Spleen (tissue), 11 donors: ENCODE results near the gene GIPC1. TPM values are rescaled to one million over a fixed set of nuclear protein-coding genes. Genes with fewer than 3 reads are reported as not detected.
A peak's percentile ranks its signal among the peaks of the same experiment; 100 is the strongest.

Experiments
- DNase-seq: peaks from one replicate; pipeline ENCODE4 v3.0.0-alpha.2; 2020
- H3K27ac ChIP-seq, 8 donors: fragments of 200-600 bp; sonication (generic) in 7 of 8; 1 replicate in 4 of 8; 2 replicates in 4 of 8; pipeline versions ENCODE4 v1.5.0 to v1.8.0; 2016 to 2021; ENCODE audit warnings: inconsistent platforms in 4 of 8, mild to moderate bottlenecking in 4 of 8, moderate library complexity in 1 of 8
- H3K27me3 ChIP-seq, 7 donors: fragments of 200-600 bp; sonication (generic) in 6 of 7; replicated peaks in 1 of 7; 1 replicate in 4 of 7; 2 replicates in 3 of 7; pipeline versions ENCODE4 v1.5.0 to v1.8.0; 2016 to 2021; ENCODE audit warnings: inconsistent platforms in 3 of 7, mild to moderate bottlenecking in 1 of 7
- H3K36me3 ChIP-seq, 6 donors: fragments of 200-600 bp; sonication (generic) in 5 of 6; 1 replicate in 4 of 6; 2 replicates in 2 of 6; pipeline versions ENCODE4 v1.5.0 to v1.8.0; 2016 to 2021; ENCODE audit warnings: inconsistent platforms in 2 of 6
- H3K4me1 ChIP-seq, 6 donors: fragments of 200-600 bp; sonication (generic) in 5 of 6; 1 replicate in 3 of 6; 2 replicates in 3 of 6; pipeline versions ENCODE4 v1.5.0 to v1.8.0; 2016 to 2021; ENCODE audit warnings: inconsistent platforms in 3 of 6
- H3K4me3 ChIP-seq, 8 donors: fragments of 200-600 bp; sonication (generic) in 7 of 8; 1 replicate in 4 of 8; 2 replicates in 4 of 8; pipeline versions ENCODE4 v1.5.0 to v1.8.0; 2016 to 2021; ENCODE audit warnings: inconsistent platforms in 4 of 8, mild to moderate bottlenecking in 4 of 8, moderate library complexity in 2 of 8
- H3K9me3 ChIP-seq, 8 donors: fragments of 200-600 bp; sonication (generic) in 7 of 8; 1 replicate in 4 of 8; 2 replicates in 4 of 8; pipeline versions ENCODE4 v1.5.0 to v1.8.0; 2016 to 2021; ENCODE audit warnings: inconsistent platforms in 4 of 8
- CTCF ChIP-seq, 11 experiments: fragments of 200-600 bp in 7 of 11; fragments of 450-650 bp in 4 of 11; sonication (generic) in 4 of 11; IDR thresholded peaks in 8 of 11; conservative IDR thresholded peaks in 3 of 11; 1 replicate in 7 of 11; 2 replicates in 4 of 11; pipeline versions ENCODE4 v1.4.0 to v1.8.0; 2016 to 2021; ENCODE audit warnings: antibody characterized with exemption in 11 of 11, inconsistent platforms in 4 of 11, mild to moderate bottlenecking in 1 of 11
- POLR2A ChIP-seq, 3 donors: fragments of 450-650 bp; IDR thresholded peaks; one replicate each; pipeline ENCODE4 v1.5.1; 2017; ENCODE audit warnings: antibody characterized with exemption in 3 of 3, mild to moderate bottlenecking in 1 of 3
- POLR2AphosphoS5 ChIP-seq, 3 donors: sonication (generic); formaldehyde crosslinking; IDR thresholded peaks; one replicate each; pipeline ENCODE4 v1.5.1; 2017; ENCODE audit warnings: antibody characterized with exemption in 3 of 3
- WGBS, 5 donors: extraction: QIAGEN DNeasy Blood & Tissue Kit in 3 of 5; methylation state at CpG; one replicate each; pipeline versions ENCODE4 v1.1.5 to v1.1.7; 2013 to 2018; 5-methylcytosine and 5-hydroxymethylcytosine counted together
- intact Hi-C: fragments of 100-400 bp; cut with DNase I; formaldehyde crosslinking; loops from one replicate; pipeline ENCODE4 v1.15.0; 2023; ENCODE audit warnings: low total_unique reads
- polyA plus RNA-seq, 3 donors: library from polyadenylated mRNA; stranded (reverse); fragments of 200-250 nt; gene quantifications; one replicate each; pipeline ENCODE4 v1.2.1, GENCODE V29; 2013
- total RNA-seq, 7 donors: library from RNA; depleted of rRNA in 3 of 7; stranded (reverse); fragments of >200 nt in 3 of 7; fragmentation: NEBNext Ultra II Directional in 4 of 7; extraction: Animal tissue kit (Norgen Biotek cat#: 25700) in 4 of 7; gene quantifications; one replicate each; pipeline versions ENCODE4 v1.1.0 to v1.2.1, GENCODE V29; 2016 to 2021
- donor health status: healthy with polysubstance abuse.
- donor health status: DM: no; HTN: no; CAD: no; lungs with moderate emphysema.
- donor health status: DM: no; HTN: no; CAD: no.
- donor health status: Bipolar disorder and iron deficiency.
- donor health status: healthy.
- donor health status: DM: no; HTN: no; CAD: no.
- donor health status: DM: yes; HTN: yes; CAD: no.

GIPC1 gene
- total and polyA plus RNA-seq, 10 donors, result 17.1 to 58.1 (median 30.7) TPM

- H3K9me3 ChIP-seq, result no peaks in the 10 kb centered on the region
- peaks cover 0 to 41% (median 29%) of the 10 kb centered on the region in 6 donors for H3K36me3 ChIP-seq
- no peak for DNase-seq
- H3K27me3 ChIP-seq, result no peaks in the 10 kb centered on the region
- 77 to 83% (median 82%) methylated on average over 15 of the region's 15 CpGs for WGBS, 5 donors
- H3K4me1 ChIP-seq, result peaks cover 44 to 78% (median 61%) of the 10 kb centered on the region in 6 donors
- H3K27ac ChIP-seq, result peak overlapping the region in 3 of 8 donors; percentile 17 to 100 (median 99)
- no peak for TF ChIP-seq POLR2A (IDR thresholded peaks at IDR 0.05)
- no peak for TF ChIP-seq CTCF (IDR thresholded peaks at IDR 0.05 in 8 of 11, conservative IDR thresholded peaks at IDR 0.05 in 3 of 11)
- no peak for TF ChIP-seq POLR2AphosphoS5 (IDR thresholded peaks at IDR 0.05)
- H3K4me3 ChIP-seq, result peak overlapping the region in 7 of 8 donors; percentile 65 to 94 (median 82)
- intact Hi-C loops, result no loop called here
Observed at GRCh38 chr19:14516048-14516534, 20.2 kb upstream of the GIPC1 start.

GRCh38 chr19:14515501-14516047, 19.6 kb upstream of the GIPC1 start:
- Histone ChIP-seq H3K9me3 (no peaks in the 10 kb centered on the region), H3K27me3 (no peaks in the 10 kb centered on the region), H3K27ac (peak overlapping the region in 2 of 8 donors; percentile 11 to 100), H3K4me1 (peaks cover 44 to 78% (median 62%) of the 10 kb centered on the region in 6 donors), H3K4me3 (peak overlapping the region in 2 of 8 donors; percentile 71 to 94), H3K36me3 (peaks cover 0 to 41% (median 29%) of the 10 kb centered on the region in 6 donors)
- WGBS, 5 donors, result 83 to 91% (median 89%) methylated on average over 8 of the region's 8 CpGs
- intact Hi-C loops, result no loop called here
- DNase-seq, result no peak
- TF ChIP-seq POLR2AphosphoS5 (IDR thresholded peaks at IDR 0.05), result no peak
- no peak for TF ChIP-seq POLR2A (IDR thresholded peaks at IDR 0.05)
- TF ChIP-seq CTCF (IDR thresholded peaks at IDR 0.05 in 8 of 11, conservative IDR thresholded peaks at IDR 0.05 in 3 of 11), result no peak

GRCh38 chr19:14514215-14514863, 18.4 kb upstream of the GIPC1 start:
- peaks cover 0 to 41% (median 29%) of the 10 kb centered on the region in 6 donors for H3K36me3 ChIP-seq
- peak overlapping the region in 3 of 8 donors; percentile 4 to 31 (median 28) for H3K27ac ChIP-seq
- H3K27me3 ChIP-seq, result no peaks in the 10 kb centered on the region
- no peak overlapping the region for H3K4me3 ChIP-seq
- 74 to 86% (median 79%) methylated on average over 8 of the region's 8 CpGs for WGBS, 5 donors
- TF ChIP-seq POLR2A (IDR thresholded peaks at IDR 0.05) (no peak), POLR2AphosphoS5 (IDR thresholded peaks at IDR 0.05) (peak in 1 of 3 donors; percentile 15)
- H3K9me3 ChIP-seq, result no peaks in the 10 kb centered on the region
- H3K4me1 ChIP-seq, result peaks cover 40 to 79% (median 60%) of the 10 kb centered on the region in 6 donors
- intact Hi-C loops, result no loop called here
- no peak for DNase-seq

GRCh38 chr19:14512406-14512961, 16.6 kb upstream of the GIPC1 start:
- Histone ChIP-seq H3K4me1 (peaks cover 36 to 90% (median 60%) of the 10 kb centered on the region in 6 donors), H3K9me3 (no peaks in the 10 kb centered on the region), H3K36me3 (peaks cover 0 to 41% (median 29%) of the 10 kb centered on the region in 6 donors), H3K27me3 (no peaks in the 10 kb centered on the region), H3K4me3 (no peak overlapping the region), H3K27ac (no peak overlapping the region)
- DNase-seq, result no peak
- TF ChIP-seq CTCF (IDR thresholded peaks at IDR 0.05 in 8 of 11, conservative IDR thresholded peaks at IDR 0.05 in 3 of 11), result no peak
- TF ChIP-seq POLR2AphosphoS5 (IDR thresholded peaks at IDR 0.05), result no peak
- TF ChIP-seq POLR2A (IDR thresholded peaks at IDR 0.05), result no peak
- intact Hi-C loops, result no loop called here
- 94 to 97% (median 96%) methylated on average over 14 of the region's 14 CpGs for WGBS, 5 donors
